Activated CD4-positive, alpha-beta T cell treated with anti-CD3 and anti-CD28 coated beads for 1 hour (primary cell): ENCODE results near the gene ACTL10.
"Not testable (repeated sequence)": the region's sequence is repeated elsewhere in the genome, so short reads cannot be mapped to it uniquely, and the experiment has no call there.

Experiments
- DNase-seq: peaks from one replicate; pipeline ENCODE4 v3.0.0-alpha.2; 2020

Gene ACTL10

DNA sequence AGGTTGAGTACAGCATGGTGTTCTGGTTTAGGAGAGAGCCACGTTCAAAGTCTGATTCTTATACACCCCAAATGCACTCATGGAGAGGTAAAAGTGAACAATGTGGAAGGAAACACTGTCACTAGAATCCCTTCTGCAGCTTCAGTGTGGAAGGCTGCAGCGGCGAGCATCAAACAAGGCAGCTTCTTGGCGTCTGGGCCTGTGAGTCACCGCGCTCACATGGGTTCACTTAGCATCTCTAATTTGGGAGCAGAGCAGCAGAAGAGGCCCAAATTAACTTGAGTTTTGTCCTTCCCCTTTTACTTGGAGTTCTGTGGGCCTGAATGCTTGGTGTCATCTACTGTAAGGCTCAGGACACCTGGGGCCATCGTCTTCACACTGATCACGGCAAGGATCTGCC lies 30.4 kb downstream of the ACTL10 start:
- no peak for DNase-seq

DNA sequence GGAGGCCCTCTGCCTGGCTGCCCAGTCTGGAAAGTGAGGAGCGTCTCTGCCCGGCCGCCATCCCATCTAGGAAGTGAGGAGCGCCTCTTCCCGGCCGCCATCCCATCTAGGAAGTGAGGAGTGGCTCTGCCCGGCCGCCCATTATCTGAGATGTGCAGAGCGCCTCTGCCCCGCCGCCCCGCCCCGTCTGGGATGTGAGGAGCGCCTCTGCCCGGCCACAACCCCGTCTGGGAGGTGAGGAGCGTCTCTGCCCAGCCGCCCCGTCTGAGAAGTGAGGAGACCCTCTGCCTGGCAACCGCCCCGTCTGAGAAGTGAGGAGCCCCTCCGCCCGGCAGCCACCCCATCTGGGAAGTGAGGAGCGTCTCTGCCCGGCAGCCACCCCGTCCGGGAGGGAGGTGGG lies 32.2 kb downstream of the ACTL10 start:
- not testable (repeated sequence) for DNase-seq

DNA sequence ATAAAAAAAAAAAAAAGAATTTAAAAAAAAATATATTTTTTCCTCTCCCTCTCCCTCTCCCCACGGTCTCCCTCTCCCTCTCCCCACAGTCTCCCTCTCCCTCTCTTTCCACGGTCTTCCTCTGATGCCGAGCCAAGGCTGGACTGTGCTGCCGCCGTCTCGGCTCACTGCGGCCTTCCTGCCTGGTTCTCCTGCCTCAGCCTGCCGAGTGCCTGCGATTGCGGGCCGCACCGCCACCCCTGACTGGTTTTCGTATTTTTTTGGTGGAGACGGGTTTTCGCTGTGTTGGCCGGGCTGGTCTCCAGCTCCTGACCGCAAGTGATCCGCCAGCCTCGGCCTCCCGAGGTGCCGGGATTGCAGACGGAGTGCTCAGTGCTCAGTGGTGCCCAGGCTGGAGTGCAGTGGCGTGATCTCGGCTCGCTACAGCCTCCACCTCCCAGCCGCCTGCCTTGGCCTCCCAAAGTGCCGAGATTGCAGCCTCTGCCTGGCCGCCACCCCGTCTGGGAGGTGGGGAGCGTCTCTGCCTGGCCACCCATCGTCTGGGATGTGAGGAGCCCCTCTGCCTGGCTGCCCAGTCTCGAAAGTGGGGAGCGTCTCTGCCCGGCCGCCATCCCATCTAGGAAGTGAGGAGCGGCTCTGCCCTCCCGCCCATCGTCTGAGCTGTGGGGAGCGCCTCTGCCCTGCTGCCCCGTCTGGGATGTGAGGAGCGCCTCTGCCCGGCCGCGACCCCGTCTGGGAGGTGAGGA lies 34.1 kb downstream of the ACTL10 start:
- not testable (repeated sequence) for DNase-seq

DNA sequence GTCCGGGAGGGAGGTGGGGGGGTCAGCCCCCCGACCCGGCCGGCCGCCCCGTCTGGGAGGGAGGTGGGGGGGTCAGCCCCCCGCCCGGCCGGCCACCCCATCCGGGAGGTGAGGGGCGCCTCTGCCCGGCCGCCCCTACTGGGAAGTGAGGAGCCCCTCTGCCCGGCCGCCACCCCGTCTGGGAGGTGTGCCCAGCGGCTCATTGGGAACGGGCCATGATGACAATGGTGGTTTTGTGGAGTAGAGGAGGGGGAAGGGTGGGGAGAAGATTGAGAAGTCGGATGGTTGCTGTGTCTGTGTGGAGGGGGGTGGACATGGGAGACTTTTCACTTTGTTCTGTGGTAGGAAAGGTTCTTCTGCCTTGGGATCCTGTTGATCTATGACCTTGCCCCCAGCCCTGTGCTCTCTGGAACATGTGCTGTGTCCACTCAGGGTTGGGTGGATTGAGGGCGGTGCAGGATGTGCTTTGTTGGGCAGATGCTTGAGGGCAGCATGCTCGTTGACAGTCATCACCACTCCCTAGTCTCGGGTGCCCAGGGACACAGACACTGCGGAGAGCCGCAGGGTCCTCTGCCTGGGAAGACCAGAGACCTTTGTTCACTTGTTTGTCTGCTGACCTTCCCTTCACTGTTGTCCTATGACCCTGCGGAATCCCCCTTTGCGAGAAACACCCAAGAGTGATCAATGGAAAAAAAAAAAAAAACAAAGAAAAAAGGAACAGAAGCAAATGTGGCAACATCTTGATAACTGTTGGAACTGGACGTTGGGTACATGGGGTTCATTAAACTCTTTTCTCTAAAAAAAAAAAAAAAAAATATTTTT lies 35.1 kb downstream of the ACTL10 start:
- DNase-seq, result no peak

DNA sequence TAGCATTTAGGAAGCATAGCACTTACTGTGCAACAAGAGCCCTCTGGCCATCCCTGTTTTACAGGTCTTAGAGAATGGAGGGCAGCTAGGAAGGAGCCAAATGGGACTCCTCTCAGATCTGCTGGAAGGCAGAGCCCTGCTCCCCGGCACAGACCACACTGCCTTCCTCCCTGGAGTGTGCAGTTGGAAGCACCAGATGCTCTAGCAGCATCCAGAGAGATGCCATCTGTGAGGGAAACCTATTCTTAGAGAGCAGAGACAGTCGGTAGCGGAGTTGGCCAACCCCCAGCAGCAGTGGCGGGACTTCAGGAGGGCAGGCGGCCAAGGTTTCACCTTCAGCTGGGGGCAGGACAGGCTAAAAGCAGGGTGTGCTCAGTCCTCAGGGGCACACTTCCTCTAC lies 36.1 kb downstream of the ACTL10 start:
- no peak for DNase-seq

DNA sequence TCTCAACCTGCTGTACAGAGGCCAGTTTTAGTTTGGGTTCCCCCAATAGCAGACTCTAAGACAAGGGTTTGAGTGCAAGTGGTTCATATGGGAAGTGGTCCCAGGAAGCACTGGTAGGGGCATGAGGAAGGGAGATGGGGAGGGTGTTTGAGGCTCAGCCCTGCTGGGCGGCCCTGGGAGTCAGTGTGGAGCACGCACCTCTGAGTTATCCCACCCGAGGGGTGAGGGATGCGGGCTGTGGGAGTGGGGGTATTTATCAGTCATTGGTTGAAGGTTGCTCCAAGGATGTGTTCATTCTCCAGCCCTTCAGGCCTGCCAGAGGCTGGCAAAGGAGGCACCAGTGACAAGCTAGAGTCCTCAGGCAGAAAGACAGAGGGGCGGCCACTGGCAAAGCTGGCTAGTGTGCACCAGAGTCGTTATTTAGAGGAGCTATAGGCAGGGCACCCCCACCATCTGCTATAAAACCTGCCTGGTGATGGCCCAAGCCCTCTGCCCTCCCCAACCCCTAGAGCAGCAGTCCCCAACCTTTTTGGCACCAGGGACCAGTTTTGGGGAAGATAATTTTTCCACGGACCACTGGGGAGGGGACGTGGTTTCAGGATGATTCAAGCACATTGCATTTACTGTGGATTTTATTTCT lies 36.9 kb downstream of the ACTL10 start:
- DNase-seq, result no peak

DNA sequence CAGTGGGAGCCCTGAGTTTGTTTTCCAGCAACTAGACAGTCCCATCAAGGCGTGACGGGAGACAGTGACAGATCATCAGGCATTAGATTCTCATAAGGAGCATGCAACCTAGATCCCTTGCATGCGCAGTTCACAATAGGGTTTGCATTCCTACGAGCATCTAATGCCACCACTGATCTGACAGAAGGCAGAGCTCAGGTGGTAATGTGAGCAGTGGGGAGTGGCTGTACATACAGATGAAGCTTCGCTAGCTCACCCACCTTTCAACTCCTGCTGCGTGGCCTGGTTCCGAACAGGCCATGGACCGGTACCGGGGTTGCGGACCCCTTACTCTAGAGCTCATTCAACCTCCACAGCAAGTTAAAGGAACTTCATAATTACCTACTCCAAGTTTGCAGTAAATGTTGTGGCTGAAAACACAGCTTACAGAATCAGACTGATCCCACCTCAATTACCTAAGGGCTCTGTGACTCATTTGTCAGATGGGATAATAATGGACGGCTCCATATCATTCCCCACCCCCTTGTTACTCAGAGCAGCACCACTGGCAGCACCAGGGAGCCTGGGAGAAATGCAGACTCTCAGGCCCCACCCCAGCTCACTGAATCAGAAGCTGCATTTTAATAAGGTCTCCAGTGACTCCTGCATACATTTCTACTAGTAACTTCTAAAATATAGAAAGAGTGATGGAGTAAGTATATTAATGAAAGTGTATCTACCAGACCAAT lies 37.6 kb downstream of the ACTL10 start:
- DNase-seq, result no peak

DNA sequence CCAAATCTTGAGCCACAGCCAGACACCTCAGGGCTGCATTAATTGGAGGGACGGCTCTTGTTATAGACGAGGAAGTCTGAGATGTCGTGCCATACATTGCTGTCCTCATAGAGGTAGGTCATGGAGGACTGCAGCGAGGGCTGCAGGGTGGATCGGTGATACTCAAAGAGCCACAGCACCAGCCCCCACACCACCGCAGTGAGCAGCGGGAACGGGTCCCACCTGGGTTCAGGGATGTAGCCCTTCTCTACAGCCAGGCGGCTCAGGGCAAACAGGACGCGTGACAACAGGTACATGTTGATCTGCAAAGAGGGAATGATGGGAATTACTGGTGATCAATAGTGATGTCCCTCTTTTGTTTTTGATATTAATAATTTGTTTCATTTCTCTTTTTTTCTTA lies 40.9 kb downstream of the ACTL10 start:
- no peak for DNase-seq

DNA sequence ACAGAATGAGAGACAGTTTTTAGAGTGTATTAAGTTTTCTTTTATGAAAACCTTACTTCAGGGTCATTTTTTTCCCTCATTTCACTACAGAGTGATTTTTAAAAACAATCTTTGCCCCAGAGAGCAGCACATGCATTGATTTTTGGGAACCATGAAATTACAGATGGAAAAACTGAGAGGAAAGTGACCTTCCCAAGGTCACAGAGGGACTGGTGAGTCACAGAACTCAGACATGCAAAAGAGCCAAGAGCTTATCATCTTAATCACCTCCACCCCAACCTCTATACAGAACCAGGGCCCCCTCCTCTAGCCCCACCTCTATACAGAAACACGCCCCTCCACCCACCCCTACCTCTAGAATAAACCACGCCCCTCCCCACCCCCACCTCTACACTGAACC lies 42.7 kb downstream of the ACTL10 start:
- DNase-seq, result no peak

DNA sequence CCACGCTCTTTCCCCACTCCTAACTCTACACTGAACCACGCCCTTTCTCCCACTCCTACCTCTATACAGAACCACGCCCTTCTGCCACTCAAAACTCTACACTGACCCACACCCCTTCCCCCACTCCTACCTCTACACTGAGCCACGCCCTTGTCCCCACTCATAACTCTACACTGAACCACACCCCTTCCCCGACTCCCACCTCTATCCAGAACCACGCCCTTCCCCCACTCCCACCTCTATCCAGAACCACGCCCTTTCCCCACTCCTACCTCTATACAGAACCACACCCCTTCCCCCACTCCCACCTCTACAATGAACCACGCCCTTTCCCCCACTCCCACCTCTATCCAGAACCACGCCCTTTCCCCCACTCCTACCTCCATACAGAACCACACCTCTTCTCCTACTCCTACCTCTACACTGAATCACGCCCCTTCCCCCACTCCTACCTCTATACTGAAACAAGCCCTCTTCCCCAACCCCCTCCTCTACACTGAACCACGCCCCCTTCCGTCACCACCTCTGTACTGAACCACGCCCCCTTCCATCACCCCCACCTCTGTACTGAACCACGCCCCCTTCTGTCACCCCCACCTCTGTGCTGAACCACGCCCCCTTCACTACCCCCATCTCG lies 43.3 kb downstream of the ACTL10 start:
- no peak for DNase-seq

DNA sequence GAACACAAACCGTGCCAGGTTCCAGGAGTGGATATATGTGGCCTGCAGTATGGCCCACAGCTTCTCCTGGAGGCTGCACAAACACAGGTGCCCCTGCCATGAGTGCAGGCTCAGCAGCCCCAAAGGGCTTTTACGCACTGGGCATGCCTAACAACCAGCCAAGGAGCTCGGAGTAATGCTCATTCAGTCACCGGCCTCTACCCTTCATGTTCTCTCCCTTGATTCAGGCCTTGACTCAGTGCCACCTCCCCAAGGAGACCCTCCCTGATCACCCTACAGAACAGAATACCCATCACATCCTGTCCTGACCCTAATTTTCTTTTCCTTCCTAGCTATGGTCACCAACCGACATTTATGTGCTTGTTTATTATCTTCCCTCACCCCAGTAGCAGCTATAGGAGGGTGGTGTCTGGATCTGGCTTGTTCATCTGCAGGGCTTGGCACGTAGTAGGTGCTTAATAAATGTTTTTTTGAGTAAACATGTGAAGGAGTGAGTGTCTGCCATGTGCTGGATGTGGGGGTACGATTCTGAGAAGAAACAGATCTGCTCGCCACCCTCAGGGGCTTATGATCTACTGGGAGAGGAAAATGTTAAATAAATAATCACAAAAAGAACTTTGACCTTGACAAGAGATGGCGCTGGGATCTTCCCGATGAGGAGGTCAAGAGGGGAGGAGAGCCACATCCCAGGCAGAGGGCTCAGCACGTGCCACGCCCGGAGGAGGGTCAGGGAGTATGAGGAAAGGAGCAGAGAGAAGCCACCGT lies 44.1 kb downstream of the ACTL10 start:
- no peak for DNase-seq

DNA sequence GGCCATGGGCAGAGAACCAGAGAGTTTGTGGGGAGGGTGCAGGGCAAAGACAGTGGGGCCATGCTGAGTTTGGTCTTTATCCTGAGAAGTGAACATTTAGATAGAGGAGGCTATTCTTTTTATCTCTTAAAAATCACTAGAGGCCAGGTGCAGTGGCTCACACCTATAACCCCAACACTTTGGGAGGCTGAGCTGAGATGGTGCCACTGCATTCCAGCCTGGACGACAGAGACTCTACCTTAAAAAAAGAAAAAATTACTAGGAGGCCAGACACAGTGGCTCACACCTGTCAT lies 44.6 kb downstream of the ACTL10 start:
- no peak for DNase-seq

DNA sequence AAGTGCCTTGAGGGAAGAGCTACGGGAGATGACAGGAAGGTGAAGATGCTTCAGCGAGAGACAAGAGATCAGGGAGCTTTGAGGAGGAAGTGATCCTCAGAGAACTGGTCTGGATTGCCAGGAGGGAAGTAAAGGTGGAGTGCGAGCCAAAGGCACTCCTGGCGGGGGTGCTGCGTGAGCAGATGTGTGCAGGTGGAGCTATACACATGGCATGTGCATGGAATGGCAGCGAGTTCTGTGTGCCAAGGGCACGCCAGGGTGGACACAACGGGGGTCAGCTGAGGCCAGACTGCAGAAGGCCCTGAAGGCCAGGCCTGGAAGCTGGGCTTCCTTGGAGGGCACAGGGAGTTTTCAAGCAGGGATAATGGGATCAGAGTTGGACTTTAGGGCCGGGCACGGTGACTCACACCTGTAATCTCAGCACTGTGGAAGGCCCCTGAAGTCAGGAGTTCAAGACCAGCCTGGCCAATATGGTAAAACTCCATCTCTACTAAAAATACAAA lies 47.2 kb downstream of the ACTL10 start:
- no peak for DNase-seq

DNA sequence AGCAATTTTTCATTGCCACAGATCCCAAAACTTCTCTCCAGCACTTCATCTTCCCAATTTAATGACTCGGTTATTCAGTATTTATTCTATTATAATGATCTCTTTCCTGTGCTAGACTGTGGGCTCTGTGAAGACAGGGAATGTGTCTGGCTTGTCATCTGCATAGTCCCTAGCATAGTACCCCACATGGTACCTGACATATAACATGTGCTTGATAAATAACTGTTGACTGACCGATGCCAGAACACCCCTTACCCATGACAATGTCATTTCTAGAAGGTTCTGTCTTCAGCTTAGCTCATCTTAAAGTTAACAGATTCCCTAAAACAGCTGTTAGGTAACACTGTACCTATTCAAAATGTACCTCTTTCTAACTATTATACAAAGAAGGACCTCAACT lies 49.8 kb downstream of the ACTL10 start:
- DNase-seq, result no peak
